HCT116 (cell line): Measurements from ENCODE around the gene SORL1. TPM values are rescaled to one million over a fixed set of nuclear protein-coding genes. Genes with fewer than 3 reads are reported as not detected.

Experiments
- ATAC-seq: fragments of 200-7000 bp; cut with Tn5 transposase; 2 replicates; pipeline ENCODE4 v1.9.1; 2020; ENCODE audit warnings: mild to moderate bottlenecking, moderate library complexity
- BruUV-seq: library from RNA; stranded (reverse); fragments of 400-500 nt; replicated peaks from 2 replicates; lab custom pipeline; 2021; lab: Mats Ljungman, UMichigan
- CTCF ChIA-PET: fragments of 300-600 bp; sonication (Branson Sonifier 250); formaldehyde crosslinking; loops from one replicate; lab custom pipeline; 2021; ENCODE audit warnings: antibody characterized with exemption; lab: Charles Lee
- POLR2A ChIA-PET: fragments of 300-600, 350-600 bp; sonication (Branson Sonifier 250); formaldehyde crosslinking; loops from one replicate; lab custom pipeline; 2021; ENCODE audit warnings: antibody characterized with exemption; lab: Charles Lee
- RAD21 ChIA-PET, 2 experiments: fragments of 300-600 bp; sonication (Branson Sonifier 250); formaldehyde crosslinking; loops; one replicate each; lab custom pipeline; 2023; ENCODE audit warnings: low total read pairs in 2 of 2; ENCODE audit not compliant: uncharacterized antibody in 2 of 2, unreplicated experiment in 2 of 2, low non-redundant PET in 1 of 2; lab: Charles Lee
- DNase-seq: peaks from one replicate; pipeline ENCODE4 v3.0.0-alpha.2; 2010; ENCODE audit warnings: low read depth, low spot score
- H2AFZ ChIP-seq: fragments of 200-600 bp; shearing (Covaris generic), sonication (generic); 2 replicates; pipeline ENCODE4 v1.6.1; 2017; ENCODE audit warnings: low read depth, mixed run types, mixed read lengths, antibody characterized with exemption, low read length; ENCODE audit not compliant: poor library complexity, severe bottlenecking
- H3K27ac ChIP-seq: 2 replicates; pipeline ENCODE4 v1.5.1; 2012; ENCODE audit warnings: low read depth, low read length
- H3K27me3 ChIP-seq: fragments of 200-600 bp; sonication (generic); 2 replicates; pipeline ENCODE4 v1.6.1; 2016; ENCODE audit warnings: mixed run types, low read length, mixed read lengths; ENCODE audit not compliant: insufficient read depth
- H3K36me3 ChIP-seq, 2 experiments: fragments of 200-500 bp in 1 of 2; fragments of 200-600 bp in 1 of 2; sonication (Bioruptor generic) in 1 of 2; sonication (generic) in 1 of 2; 2 replicates each; pipeline versions ENCODE4 v1.5.1 to v1.6.1; 2014 to 2016; ENCODE audit warnings: low read length in 2 of 2, inconsistent platforms in 1 of 2, mixed read lengths in 1 of 2, mixed run types in 1 of 2; ENCODE audit not compliant: insufficient read depth in 2 of 2, control insufficient read depth in 1 of 2
- H3K4me1 ChIP-seq, 2 experiments: fragments of 200-600 bp in 1 of 2; sonication (generic) in 1 of 2; 2 replicates each; pipeline versions ENCODE4 v1.5.1 to v1.6.1; 2012 to 2017; ENCODE audit warnings: low read length in 2 of 2, inconsistent platforms in 1 of 2, mild to moderate bottlenecking in 1 of 2, mixed read lengths in 1 of 2, mixed run types in 1 of 2, moderate library complexity in 1 of 2; ENCODE audit not compliant: insufficient read depth in 2 of 2, control insufficient read depth in 1 of 2
- H3K4me2 ChIP-seq: fragments of 200-600 bp; sonication (generic); 2 replicates; pipeline ENCODE4 v1.6.1; 2017; ENCODE audit warnings: mixed run types, low read length, mixed read lengths
- H3K4me3 ChIP-seq, 2 experiments: fragments of 200-600 bp in 1 of 2; sonication (generic) in 1 of 2; replicated peaks in 1 of 2; 2 replicates each; pipeline ENCODE4 v1.5.1; 2011 to 2016; ENCODE audit warnings: low read length in 2 of 2, control low read depth in 1 of 2, low read depth in 1 of 2, mild to moderate bottlenecking in 1 of 2, mixed read lengths in 1 of 2, mixed run types in 1 of 2
- H3K79me2 ChIP-seq: fragments of 200-600 bp; sonication (generic); 2 replicates; pipeline ENCODE4 v1.6.1; 2017; ENCODE audit warnings: mild to moderate bottlenecking, mixed run types, low read length, moderate library complexity, mixed read lengths; ENCODE audit not compliant: insufficient read depth
- H3K9ac ChIP-seq: fragments of 200-600 bp; sonication (generic); 2 replicates; pipeline ENCODE4 v1.6.1; 2016; ENCODE audit warnings: low read length, mixed read lengths
- H3K9me2 ChIP-seq: fragments of 200-600 bp; sonication (generic), shearing (Covaris generic); 2 replicates; pipeline ENCODE4 v1.6.1; 2017; ENCODE audit warnings: mixed run types, mild to moderate bottlenecking, moderate library complexity; ENCODE audit not compliant: insufficient read depth
- H3K9me3 ChIP-seq, 2 experiments: fragments of 200-500 bp in 1 of 2; fragments of 200-600 bp in 1 of 2; sonication (Bioruptor generic) in 1 of 2; sonication (generic) in 1 of 2; 2 replicates each; pipeline ENCODE4 v1.6.1; 2014 to 2017; ENCODE audit warnings: low read length in 2 of 2, mixed read lengths in 2 of 2, inconsistent platforms in 1 of 2, low read depth in 1 of 2, mild to moderate bottlenecking in 1 of 2, mixed run types in 1 of 2, moderate library complexity in 1 of 2; ENCODE audit not compliant: control insufficient read depth in 1 of 2, insufficient read depth in 1 of 2
- H4K20me1 ChIP-seq: fragments of 200-600 bp; sonication (generic), shearing (Covaris generic); 2 replicates; pipeline ENCODE4 v1.6.1; 2017; ENCODE audit warnings: mixed run types, mild to moderate bottlenecking, moderate library complexity; ENCODE audit not compliant: insufficient read depth
- ATF3 ChIP-seq: IDR thresholded peaks from 2 replicates; pipeline ENCODE4 v1.6.1; 2012
- CBX3 ChIP-seq: IDR thresholded peaks from 2 replicates; pipeline ENCODE4 v1.6.1; 2012; ENCODE audit warnings: low read depth
- CEBPB ChIP-seq: IDR thresholded peaks from 2 replicates; pipeline ENCODE4 v1.6.1; 2012; ENCODE audit warnings: low read depth
- CTCF ChIP-seq, 3 experiments: fragments of 200-600 bp in 1 of 3; sonication (generic) in 1 of 3; IDR thresholded peaks in 2 of 3; conservative IDR thresholded peaks in 1 of 3; 2 replicates each; pipeline ENCODE4 v1.5.1; 2012 to 2017; ENCODE audit warnings: low read depth in 2 of 3, low read length in 2 of 3, antibody characterized with exemption in 1 of 3, borderline replicate concordance in 1 of 3, control low read depth in 1 of 3, mild to moderate bottlenecking in 1 of 3, mixed read lengths in 1 of 3, mixed run types in 1 of 3, moderate library complexity in 1 of 3; ENCODE audit not compliant: insufficient read depth in 1 of 3
- EGR1 ChIP-seq: IDR thresholded peaks from 2 replicates; pipeline ENCODE4 v1.6.1; 2012; ENCODE audit warnings: low read depth
- ELF1 ChIP-seq: IDR thresholded peaks from 2 replicates; pipeline ENCODE4 v1.6.1; 2012; ENCODE audit warnings: low read depth, borderline replicate concordance
- EZH2 ChIP-seq: fragments of 200-600 bp; sonication (generic); IDR thresholded peaks from 2 replicates; pipeline ENCODE4 v1.6.1; 2017; ENCODE audit warnings: antibody characterized with exemption, mixed run types
- EZH2phosphoT487 ChIP-seq: fragments of 200-600 bp; IDR thresholded peaks from 2 replicates; pipeline ENCODE4 v1.6.1; 2018; ENCODE audit warnings: antibody characterized with exemption, borderline replicate concordance
- FOSL1 ChIP-seq: IDR thresholded peaks from 2 replicates; pipeline ENCODE4 v1.6.1; 2012; ENCODE audit warnings: low read depth
- JUND ChIP-seq: IDR thresholded peaks from 2 replicates; pipeline ENCODE4 v1.6.1; 2012
- MAX ChIP-seq: IDR thresholded peaks from 2 replicates; pipeline ENCODE4 v1.6.1; 2012
- POLR2A ChIP-seq: IDR thresholded peaks from 2 replicates; pipeline ENCODE4 v1.7.0; 2011; ENCODE audit warnings: borderline replicate concordance; ENCODE audit not compliant: insufficient read depth, insufficient read length; ENCODE audit errors: extremely low read depth
- RAD21 ChIP-seq: IDR thresholded peaks from 2 replicates; pipeline ENCODE4 v1.6.1; 2012; ENCODE audit warnings: low read depth, mild to moderate bottlenecking
- REST ChIP-seq: IDR thresholded peaks from 2 replicates; pipeline ENCODE4 v1.6.1; 2012; ENCODE audit warnings: low read depth
- SIN3A ChIP-seq: IDR thresholded peaks from 2 replicates; pipeline ENCODE4 v1.6.1; 2012; ENCODE audit warnings: low read depth
- SP1 ChIP-seq: IDR thresholded peaks from 2 replicates; pipeline ENCODE4 v1.6.1; 2012; ENCODE audit warnings: low read depth
- SRF ChIP-seq: IDR thresholded peaks from 2 replicates; pipeline ENCODE4 v1.6.1; 2012; ENCODE audit warnings: low read depth
- TCF7L2 ChIP-seq: IDR thresholded peaks from 2 replicates; pipeline ENCODE4 v1.7.0; 2011; ENCODE audit warnings: borderline replicate concordance, inconsistent platforms; ENCODE audit not compliant: insufficient read depth, insufficient read length; ENCODE audit errors: extremely low read depth
- YY1 ChIP-seq: IDR thresholded peaks from 2 replicates; pipeline ENCODE4 v1.6.1; 2011; ENCODE audit warnings: low read length, low read depth, moderate library complexity, mild to moderate bottlenecking; ENCODE audit not compliant: insufficient replicate concordance; ENCODE audit errors: extremely low read depth
- ZBTB33 ChIP-seq: IDR thresholded peaks from 2 replicates; pipeline ENCODE4 v1.6.1; 2011; ENCODE audit warnings: mild to moderate bottlenecking, low read length, moderate library complexity; ENCODE audit not compliant: insufficient replicate concordance; ENCODE audit errors: extremely low read depth
- ZFX ChIP-seq: fragments of 450-650 bp; IDR thresholded peaks from 2 replicates; pipeline ENCODE4 v1.6.1; 2017
- ZNF274 ChIP-seq: fragments of 200-500 bp; sonication (Bioruptor generic); IDR thresholded peaks from 2 replicates; pipeline ENCODE4 v1.6.1; 2014; ENCODE audit warnings: mild to moderate bottlenecking, low read depth, low read length, inconsistent platforms
- intact Hi-C: fragments of 100-400 bp; cut with micrococcal nuclease; formaldehyde crosslinking; loops from 2 replicates; pipeline ENCODE4 v1.10.0; 2022
- total RNA-seq: library from RNA; stranded (reverse); gene quantifications from one replicate; pipeline ENCODE4 v1.2.1, GENCODE V29; 2021; ENCODE audit not compliant: unreplicated experiment

Gene SORL1
- total RNA-seq, 1 experiment from 2014 or later: 17.4 TPM

GRCh38 chr11:121595717-121596161 is 143.6 kb downstream of the SORL1 start:
- no TSS peak for BruUV-seq
- POLR2A ChIA-PET: no interaction called here
- TF ChIP-seq RAD21 (no peak), YY1 (no peak), SP1 (0 out of 2 replicates have a peak, but pooled peaks have one; percentile 23), SIN3A (no peak), MAX (peak; percentile 50), CTCF (IDR thresholded peaks at IDR 0.05 in 2 of 3, conservative IDR thresholded peaks at IDR 0.05 in 1 of 3; ENCODE audit: borderline replicate concordance in 1 of 3, insufficient read depth in 1 of 3, low read depth in 2 of 3, low read length in 2 of 3) (no peak), FOSL1 (peak; percentile 36), SRF (no peak), TCF7L2 (no peak), REST (no peak), ELF1 (no peak), EGR1 (no peak), ZBTB33 (no peak), EZH2 (no peak), POLR2A (no peak), ZFX (no peak), CEBPB (peak; percentile 81), CBX3 (no peak), ZNF274 (no peak), ATF3 (no peak), EZH2phosphoT487 (no peak), JUND (0 out of 2 replicates have a peak, but pooled peaks have one; percentile 24)

More at GRCh38 chr11:121595717-121596161, 143.6 kb downstream of the SORL1 start:
- H3K27ac ChIP-seq: no peak overlapping the region
- CTCF ChIA-PET: no interaction called here
- intact Hi-C loops: loop anchor here (10.0 kb wide), 2 partner anchors 481 to 661 kb away; no protein-coding TSS in a partner anchor
- H4K20me1 ChIP-seq: no peaks in the 10 kb centered on the region
- ATAC-seq: peak; percentile 58; the same call in 1 of the 2 replicates
- peak overlapping the region; percentile 46 for H3K4me2 ChIP-seq
- H2AFZ ChIP-seq: no peak overlapping the region
- H3K36me3 ChIP-seq: no peaks in the 10 kb centered on the region
- no peak overlapping the region for H3K9ac ChIP-seq
- peaks cover 5 to 19% of the 10 kb centered on the region in 2 experiments; a peak in 3 of 4 replicates for H3K4me1 ChIP-seq
- no peak overlapping the region for H3K4me3 ChIP-seq
- H3K79me2 ChIP-seq: no peaks in the 10 kb centered on the region
- no peaks in the 10 kb centered on the region for H3K9me2 ChIP-seq
- no peaks in the 10 kb centered on the region for H3K9me3 ChIP-seq
- H3K27me3 ChIP-seq: no peaks in the 10 kb centered on the region
- RAD21 ChIA-PET: no interaction called here
- DNase-seq: peak; percentile 27
